Fibroblast of pulmonary artery (primary cell): ENCODE measurements around the gene OTUD7B.

Experiments
- DNase-seq: peaks from one replicate; pipeline ENCODE4 v3.0.0-alpha.2; 2010; ENCODE audit warnings: low read depth
- H3K4me3 ChIP-seq: replicated peaks from 2 replicates; pipeline ENCODE4 v1.5.1; 2011; ENCODE audit warnings: low read depth, mild to moderate bottlenecking, control low read depth, low read length, moderate library complexity
- TF ChIP-seq, protein P1 (sequence below): IDR thresholded peaks from 2 replicates; pipeline ENCODE4 v1.5.1; 2011; ENCODE audit warnings: mild to moderate bottlenecking, control low read depth, low read length, inconsistent platforms; ENCODE audit errors: missing control alignments

Gene OTUD7B

DNA sequence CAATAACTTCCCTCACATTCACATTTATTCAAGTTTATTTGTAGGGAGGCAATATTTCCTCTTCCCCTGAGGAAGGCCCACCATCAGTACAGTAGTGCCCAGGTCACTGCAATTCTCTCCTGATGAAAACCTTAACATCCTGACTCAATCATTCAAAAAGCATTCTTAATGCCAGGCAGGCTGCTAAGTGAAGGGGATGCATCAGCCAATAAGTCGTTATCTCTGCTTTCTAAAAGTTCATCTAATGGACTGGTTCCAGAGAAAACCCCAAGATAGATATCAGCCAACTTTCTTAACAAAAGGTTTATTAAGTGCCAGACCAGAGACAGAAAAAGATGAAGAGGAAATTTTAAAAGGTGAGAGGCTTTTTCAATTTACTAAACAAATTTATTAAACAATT, 17.3 kb downstream of the OTUD7B start:
- no peak for DNase-seq
- H3K4me3 ChIP-seq, result no peak overlapping the region
- TF ChIP-seq, protein P1, sequence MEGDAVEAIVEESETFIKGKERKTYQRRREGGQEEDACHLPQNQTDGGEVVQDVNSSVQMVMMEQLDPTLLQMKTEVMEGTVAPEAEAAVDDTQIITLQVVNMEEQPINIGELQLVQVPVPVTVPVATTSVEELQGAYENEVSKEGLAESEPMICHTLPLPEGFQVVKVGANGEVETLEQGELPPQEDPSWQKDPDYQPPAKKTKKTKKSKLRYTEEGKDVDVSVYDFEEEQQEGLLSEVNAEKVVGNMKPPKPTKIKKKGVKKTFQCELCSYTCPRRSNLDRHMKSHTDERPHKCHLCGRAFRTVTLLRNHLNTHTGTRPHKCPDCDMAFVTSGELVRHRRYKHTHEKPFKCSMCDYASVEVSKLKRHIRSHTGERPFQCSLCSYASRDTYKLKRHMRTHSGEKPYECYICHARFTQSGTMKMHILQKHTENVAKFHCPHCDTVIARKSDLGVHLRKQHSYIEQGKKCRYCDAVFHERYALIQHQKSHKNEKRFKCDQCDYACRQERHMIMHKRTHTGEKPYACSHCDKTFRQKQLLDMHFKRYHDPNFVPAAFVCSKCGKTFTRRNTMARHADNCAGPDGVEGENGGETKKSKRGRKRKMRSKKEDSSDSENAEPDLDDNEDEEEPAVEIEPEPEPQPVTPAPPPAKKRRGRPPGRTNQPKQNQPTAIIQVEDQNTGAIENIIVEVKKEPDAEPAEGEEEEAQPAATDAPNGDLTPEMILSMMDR, result no peak

DNA sequence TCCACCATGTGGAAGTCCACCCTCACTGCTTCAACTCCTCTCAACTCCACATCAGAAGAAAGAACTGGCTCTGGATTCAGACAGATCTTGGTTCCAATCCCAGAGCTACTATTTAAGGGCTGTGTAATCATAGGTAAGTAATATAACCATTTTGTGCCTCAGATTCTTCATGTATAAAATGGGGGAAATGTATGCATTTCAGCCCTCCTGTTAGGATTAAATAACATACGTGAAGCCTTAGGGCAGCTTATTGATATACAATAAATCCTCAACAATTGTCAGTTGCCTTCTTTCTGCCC, 23.3 kb downstream of the OTUD7B start:
- TF ChIP-seq, protein P1, result no peak
- no peak for DNase-seq
- no peak overlapping the region for H3K4me3 ChIP-seq

DNA sequence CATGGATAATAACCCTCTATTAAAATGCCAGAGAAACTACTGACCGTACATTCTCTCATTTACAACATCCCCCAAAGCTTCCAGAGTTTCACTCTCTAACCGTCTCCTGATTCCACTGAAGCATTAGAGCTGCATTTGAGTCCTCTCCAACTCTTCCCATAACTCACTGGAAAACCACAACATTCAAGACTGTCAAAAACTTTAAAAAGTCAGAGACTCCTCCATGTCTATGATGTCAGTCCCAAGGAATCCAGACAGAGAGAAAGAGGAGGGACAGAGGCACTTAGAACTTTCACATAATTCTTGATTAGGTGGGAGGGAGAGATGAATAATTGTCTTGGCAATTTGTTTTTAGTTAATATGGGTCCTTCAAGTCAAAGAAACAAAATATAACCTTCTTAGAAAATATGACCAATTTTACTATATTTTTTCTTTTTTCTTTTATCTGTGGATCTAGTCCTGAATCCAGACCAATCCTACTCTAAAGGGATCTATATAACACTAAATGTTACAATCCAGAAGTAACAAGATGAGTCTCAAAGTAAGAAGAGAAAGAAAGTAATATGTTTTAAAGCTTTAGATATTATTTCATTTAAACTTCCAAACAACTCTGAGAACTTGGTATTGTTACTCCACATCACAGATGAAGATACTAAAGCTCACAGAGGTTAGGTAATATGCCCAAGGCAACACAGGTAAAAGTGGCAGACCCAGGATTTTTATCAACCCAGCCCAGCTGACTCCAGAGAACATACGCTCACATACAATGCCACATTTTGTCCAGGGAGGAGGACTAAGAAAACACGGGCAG, 23.8 kb downstream of the OTUD7B start:
- DNase-seq, result peak; percentile 86
- H3K4me3 ChIP-seq, result peak overlapping the region; percentile 3
- TF ChIP-seq, protein P1, result no peak

DNA sequence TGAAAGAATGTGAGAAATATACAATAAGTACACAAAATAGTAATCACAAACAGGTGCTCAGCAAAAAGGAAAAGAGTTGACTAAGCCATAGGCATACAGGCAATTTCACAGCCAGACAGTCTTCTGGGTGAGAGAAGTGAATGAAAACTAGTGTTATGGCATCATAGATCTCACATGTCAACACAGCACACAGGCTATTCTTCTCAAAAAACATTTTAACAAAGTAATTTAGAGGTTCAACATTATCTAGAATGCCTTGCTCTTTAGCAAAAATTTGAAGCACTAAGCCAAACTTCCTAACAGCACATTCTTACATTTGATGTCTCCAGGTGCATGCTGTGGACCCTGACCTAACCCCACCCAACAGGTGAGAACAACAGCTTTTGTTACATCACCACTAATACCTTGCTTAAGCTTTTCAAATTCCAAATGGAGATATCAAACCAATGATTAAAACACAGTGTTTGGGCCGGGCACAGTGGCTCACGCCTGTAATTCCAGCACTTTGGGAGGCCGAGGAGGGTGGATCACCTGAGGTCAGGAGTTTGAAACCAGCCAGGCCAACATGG, 30.5 kb downstream of the OTUD7B start:
- no peak for DNase-seq
- no peak overlapping the region for H3K4me3 ChIP-seq
- TF ChIP-seq, protein P1, result no peak

DNA sequence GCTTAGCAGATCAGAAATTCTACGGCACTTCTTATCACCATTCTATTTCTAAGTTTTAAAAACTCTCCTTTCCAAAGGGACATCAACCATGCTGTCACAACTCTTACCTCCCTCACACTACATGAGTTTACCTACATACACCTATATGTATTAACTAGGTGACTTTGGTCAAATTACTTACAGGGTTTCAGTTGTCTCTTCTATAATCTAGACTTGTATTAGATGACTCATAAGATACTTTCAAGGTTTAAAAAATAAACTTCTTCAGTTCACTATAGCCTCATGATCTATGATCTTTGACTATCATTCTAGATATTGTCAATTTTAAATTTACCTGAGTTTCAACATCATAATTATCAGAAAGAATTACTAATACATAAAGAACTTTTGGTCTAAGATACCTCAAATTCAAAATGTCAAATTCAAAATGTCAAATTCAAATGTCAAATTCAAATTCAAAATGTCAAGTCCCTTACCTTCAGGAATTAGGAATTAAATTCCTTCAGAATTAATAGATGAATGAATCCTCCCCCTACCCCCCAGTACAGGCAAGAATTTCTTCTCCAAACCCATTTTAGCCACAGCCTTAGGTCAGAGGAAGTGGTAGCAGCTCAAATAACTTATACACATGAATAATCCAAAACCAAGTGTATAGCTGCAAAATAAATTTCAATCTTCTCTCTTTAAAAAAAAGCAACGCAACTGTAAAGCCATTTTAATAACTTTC, 31.1 kb downstream of the OTUD7B start:
- no peak overlapping the region for H3K4me3 ChIP-seq
- no peak for DNase-seq
- TF ChIP-seq, protein P1, result no peak

DNA sequence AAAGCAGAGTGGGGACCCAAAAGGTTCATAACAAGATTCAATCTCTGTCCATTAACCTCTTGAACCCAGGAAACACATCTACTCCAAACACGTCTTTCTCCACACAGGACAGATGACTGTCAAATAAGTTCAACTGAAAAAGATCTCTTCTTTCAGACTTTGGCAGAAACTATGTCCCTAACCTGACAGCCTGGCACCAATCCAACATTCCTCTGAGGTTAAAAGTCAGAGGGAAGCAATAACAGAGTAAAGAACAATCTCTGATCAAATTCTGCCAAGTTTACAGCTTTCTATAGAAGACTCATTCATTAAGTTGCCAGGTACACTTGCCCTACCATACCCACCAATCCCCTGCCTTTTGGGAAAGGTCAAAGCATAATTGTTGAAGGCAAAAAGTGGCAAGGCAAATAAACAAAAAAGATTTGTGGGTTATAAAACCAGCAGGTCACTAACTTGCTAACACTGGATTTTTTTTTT, 31.9 kb downstream of the OTUD7B start:
- DNase-seq, result peak; percentile 27
- TF ChIP-seq, protein P1, result no peak
- H3K4me3 ChIP-seq, result no peak overlapping the region
